ENCODE measurements around the gene ALAS1.

The ALAS1 gene

GRCh38 chr3:52256159-52256558, 58.2 kb downstream of the ALAS1 start:
- no peak for DNase-seq

- no peak for DNase-seq
Observed at GRCh38 chr3:52256622-52257021, 58.7 kb downstream of the ALAS1 start.

DNA sequence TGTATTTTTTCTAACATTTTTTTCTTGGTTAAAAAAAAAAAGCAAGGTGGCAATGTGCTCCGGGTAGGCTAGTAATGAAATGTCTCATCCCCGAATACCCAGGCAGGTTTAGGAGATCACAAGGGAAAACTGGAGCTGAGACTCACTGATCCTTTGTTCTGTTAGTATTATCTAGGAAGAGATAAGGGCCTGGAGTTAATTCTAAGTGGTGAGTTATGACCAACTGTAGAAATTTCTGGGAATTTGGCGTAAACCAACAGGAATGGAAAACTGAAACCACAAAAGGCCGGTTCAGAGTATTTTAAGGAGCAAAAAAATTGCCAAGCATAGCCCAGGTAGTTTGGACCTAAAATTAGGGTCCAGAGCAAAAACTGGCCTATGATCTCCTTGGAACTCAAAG, 60.0 kb downstream of the ALAS1 start:
- no peak for DNase-seq

GRCh38 chr3:52259035-52259434, 61.1 kb downstream of the ALAS1 start:
- no peak for DNase-seq

- DNase-seq: no peak
Observed at GRCh38 chr3:52259448-52259847, 61.5 kb downstream of the ALAS1 start.

DNA sequence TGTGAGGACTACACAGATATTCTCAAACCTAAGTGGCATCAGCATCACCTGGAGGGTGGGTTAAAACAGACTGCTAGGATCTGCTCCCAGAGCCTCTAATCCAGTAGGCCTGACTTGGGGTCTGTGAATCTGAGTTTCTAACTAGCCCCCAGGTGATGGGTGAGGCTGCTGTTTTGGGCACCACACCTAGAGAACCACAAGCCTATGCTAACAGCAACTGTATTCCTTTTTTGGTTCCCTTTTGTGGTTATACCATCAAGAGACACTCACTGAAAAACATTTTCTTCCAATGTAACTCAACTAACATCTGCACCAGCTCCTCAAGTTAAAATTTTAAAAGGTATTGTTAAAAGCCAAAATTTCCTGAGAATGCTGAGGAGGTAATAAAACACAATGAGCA, 64.5 kb downstream of the ALAS1 start:
- no peak for DNase-seq
